H9 (cell line): ENCODE results near the gene PARD3. TPM values are rescaled to one million over a fixed set of nuclear protein-coding genes. Genes with fewer than 3 reads are reported as not detected.

Experiments used
- DNase-seq: peaks from one replicate; pipeline ENCODE4 v3.0.0-alpha.2; 2017
- H2AFZ ChIP-seq: one replicate; pipeline ENCODE4 v1.6.1; 2013; ENCODE audit warnings: mild to moderate bottlenecking, low read length, control low read depth, moderate library complexity
- H2AK5ac ChIP-seq: 2 replicates; pipeline ENCODE4 v1.6.1; 2013; ENCODE audit warnings: low read length, control low read depth, mixed read lengths; ENCODE audit not compliant: insufficient read length
- H2BK120ac ChIP-seq: one replicate; pipeline ENCODE4 v1.6.1; 2013; ENCODE audit warnings: low read depth, mild to moderate bottlenecking, low read length, control low read depth, inconsistent platforms; ENCODE audit not compliant: poor library complexity, severe bottlenecking
- H2BK12ac ChIP-seq: 2 replicates; pipeline ENCODE4 v1.6.1; 2013; ENCODE audit warnings: low read length, control low read depth, mixed read lengths, low read depth; ENCODE audit not compliant: insufficient read length
- H2BK15ac ChIP-seq: 2 replicates; pipeline ENCODE4 v1.6.1; 2013; ENCODE audit warnings: low read depth, low read length, control low read depth
- H2BK20ac ChIP-seq: one replicate; pipeline ENCODE4 v1.6.1; 2013; ENCODE audit warnings: low read depth, mild to moderate bottlenecking, low read length, control low read depth, inconsistent platforms; ENCODE audit not compliant: poor library complexity, severe bottlenecking
- H2BK5ac ChIP-seq: 2 replicates; pipeline ENCODE4 v1.6.1; 2013; ENCODE audit warnings: low read length, control low read depth, mixed read lengths; ENCODE audit not compliant: insufficient read length
- H3K14ac ChIP-seq: 2 replicates; pipeline ENCODE4 v1.6.1; 2013; ENCODE audit warnings: low read length, control low read depth; ENCODE audit not compliant: insufficient read depth
- H3K18ac ChIP-seq: 2 replicates; pipeline ENCODE4 v1.6.1; 2013; ENCODE audit warnings: low read depth, mild to moderate bottlenecking, mixed read lengths, low read length, control low read depth; ENCODE audit not compliant: insufficient read length
- H3K23ac ChIP-seq: 2 replicates; pipeline ENCODE4 v1.6.1; 2013; ENCODE audit warnings: low read length, control low read depth, mixed read lengths, low read depth; ENCODE audit not compliant: insufficient read length
- H3K23me2 ChIP-seq: 2 replicates; pipeline ENCODE4 v1.6.1; 2013; ENCODE audit warnings: low read depth, mild to moderate bottlenecking, mixed read lengths, low read length, control low read depth; ENCODE audit not compliant: insufficient read length, poor library complexity, severe bottlenecking
- H3K27ac ChIP-seq: 2 replicates; pipeline ENCODE4 v1.5.1; 2013; ENCODE audit warnings: low read length, control low read depth, mixed read lengths, low read depth; ENCODE audit not compliant: insufficient read length
- H3K27me3 ChIP-seq: 2 replicates; pipeline ENCODE4 v1.6.1; 2013; ENCODE audit warnings: low read length, control low read depth, inconsistent platforms; ENCODE audit not compliant: insufficient read depth
- H3K4ac ChIP-seq: 2 replicates; pipeline ENCODE4 v1.6.1; 2013; ENCODE audit warnings: low read depth, mild to moderate bottlenecking, control low read depth, inconsistent platforms, low read length, moderate library complexity
- H3K4me1 ChIP-seq: 2 replicates; pipeline ENCODE4 v1.6.1; 2013; ENCODE audit warnings: low read length, control low read depth, inconsistent platforms; ENCODE audit not compliant: insufficient read depth
- H3K4me2 ChIP-seq: 2 replicates; pipeline ENCODE4 v1.6.1; 2013; ENCODE audit warnings: low read length, control low read depth, mixed read lengths; ENCODE audit not compliant: insufficient read length, insufficient read depth
- H3K56ac ChIP-seq: 2 replicates; pipeline ENCODE4 v1.6.1; 2013; ENCODE audit warnings: low read depth, mild to moderate bottlenecking, mixed read lengths, low read length, control low read depth; ENCODE audit not compliant: insufficient read length
- H3K79me1 ChIP-seq: 2 replicates; pipeline ENCODE4 v1.6.1; 2013; ENCODE audit warnings: low read depth, mild to moderate bottlenecking, moderate library complexity, low read length, control low read depth, inconsistent platforms; ENCODE audit not compliant: insufficient read depth, poor library complexity, severe bottlenecking
- H3K79me2 ChIP-seq: 2 replicates; pipeline ENCODE4 v1.6.1; 2013; ENCODE audit warnings: low read length, control low read depth, inconsistent platforms; ENCODE audit not compliant: insufficient read depth
- H3K9ac ChIP-seq: 2 replicates; pipeline ENCODE4 v1.6.1; 2013; ENCODE audit warnings: low read length, control low read depth, mixed read lengths; ENCODE audit not compliant: insufficient read length; ENCODE audit errors: extremely low read depth
- H3K9me3 ChIP-seq: one replicate; pipeline ENCODE4 v1.6.1; 2013; ENCODE audit warnings: low read depth, low read length, inconsistent platforms; ENCODE audit not compliant: control insufficient read depth
- H3T11ph ChIP-seq: one replicate; pipeline ENCODE4 v1.6.1; 2013; ENCODE audit warnings: mild to moderate bottlenecking, low read length, control low read depth, inconsistent platforms
- H4K20me1 ChIP-seq: one replicate; pipeline ENCODE4 v1.6.1; 2013; ENCODE audit not compliant: control insufficient read depth, insufficient read length, insufficient read depth
- H4K5ac ChIP-seq: 2 replicates; pipeline ENCODE4 v1.6.1; 2013; ENCODE audit warnings: low read depth, mild to moderate bottlenecking, mixed read lengths, low read length, control low read depth; ENCODE audit not compliant: insufficient read length
- H4K8ac ChIP-seq: replicated peaks from 2 replicates; pipeline ENCODE4 v1.6.1; 2013; ENCODE audit warnings: low read length, control low read depth, mixed read lengths, low read depth; ENCODE audit not compliant: insufficient read length
- H4K91ac ChIP-seq: 2 replicates; pipeline ENCODE4 v1.6.1; 2013; ENCODE audit warnings: low read depth, mild to moderate bottlenecking, moderate library complexity, mixed read lengths, low read length, control low read depth; ENCODE audit not compliant: insufficient read length
- H3K27ac Mint-ChIP-seq, 3 experiments: 2 replicates in 2 of 3; 3 replicates in 1 of 3; pipeline ENCODE4 v1.8.0; 2020 to 2021; ENCODE audit warnings: mixed read lengths in 3 of 3, mild to moderate bottlenecking in 1 of 3, moderate library complexity in 1 of 3
- H3K27me3 Mint-ChIP-seq: 2 replicates; pipeline ENCODE4 v1.8.0; 2021; ENCODE audit warnings: low read depth, mild to moderate bottlenecking, moderate library complexity, mixed read lengths
- H3K36me3 Mint-ChIP-seq, 3 experiments: 2 replicates in 2 of 3; 3 replicates in 1 of 3; pipeline ENCODE4 v1.8.0; 2020 to 2021; ENCODE audit warnings: low read depth in 3 of 3, mixed read lengths in 3 of 3; ENCODE audit not compliant: insufficient read depth in 1 of 3
- H3K4me1 Mint-ChIP-seq, 2 experiments: 2 replicates each; pipeline ENCODE4 v1.8.0; 2020; ENCODE audit warnings: mixed read lengths in 2 of 2
- H3K4me3 Mint-ChIP-seq, 2 experiments: 2 replicates in 1 of 2; 3 replicates in 1 of 2; pipeline ENCODE4 v1.8.0; 2020 to 2021; ENCODE audit warnings: mild to moderate bottlenecking in 2 of 2, mixed read lengths in 2 of 2, moderate library complexity in 1 of 2
- H3K9me3 Mint-ChIP-seq, 2 experiments: 2 replicates in 1 of 2; 3 replicates in 1 of 2; pipeline ENCODE4 v1.8.0; 2020; ENCODE audit warnings: mild to moderate bottlenecking in 2 of 2, mixed read lengths in 2 of 2, moderate library complexity in 1 of 2
- WGBS: extraction: QIAGEN DNeasy Blood & Tissue Kit; methylation state at CpG from one replicate; pipeline ENCODE4 v1.1.7; 2013; ENCODE audit warnings: missing lambda C conversion rate, low lambda C conversion rate, mixed read lengths; ENCODE audit not compliant: insufficient read length; ENCODE audit errors: extremely low coverage; 5-methylcytosine and 5-hydroxymethylcytosine counted together
- total RNA-seq: library from RNA; stranded (reverse); gene quantifications from 2 replicates; pipeline ENCODE4 v1.2.1, GENCODE V29; 2021
- TF ChIP-seq, protein P1 (sequence below): fragments of 200-600 bp; sonication (generic); conservative IDR thresholded peaks from 3 replicates; pipeline ENCODE4 v1.8.0; 2021; ENCODE audit warnings: antibody characterized with exemption, mild to moderate bottlenecking

Gene PARD3
- total RNA-seq, 1 experiment from 2014 or later: 44.7 TPM

DNA sequence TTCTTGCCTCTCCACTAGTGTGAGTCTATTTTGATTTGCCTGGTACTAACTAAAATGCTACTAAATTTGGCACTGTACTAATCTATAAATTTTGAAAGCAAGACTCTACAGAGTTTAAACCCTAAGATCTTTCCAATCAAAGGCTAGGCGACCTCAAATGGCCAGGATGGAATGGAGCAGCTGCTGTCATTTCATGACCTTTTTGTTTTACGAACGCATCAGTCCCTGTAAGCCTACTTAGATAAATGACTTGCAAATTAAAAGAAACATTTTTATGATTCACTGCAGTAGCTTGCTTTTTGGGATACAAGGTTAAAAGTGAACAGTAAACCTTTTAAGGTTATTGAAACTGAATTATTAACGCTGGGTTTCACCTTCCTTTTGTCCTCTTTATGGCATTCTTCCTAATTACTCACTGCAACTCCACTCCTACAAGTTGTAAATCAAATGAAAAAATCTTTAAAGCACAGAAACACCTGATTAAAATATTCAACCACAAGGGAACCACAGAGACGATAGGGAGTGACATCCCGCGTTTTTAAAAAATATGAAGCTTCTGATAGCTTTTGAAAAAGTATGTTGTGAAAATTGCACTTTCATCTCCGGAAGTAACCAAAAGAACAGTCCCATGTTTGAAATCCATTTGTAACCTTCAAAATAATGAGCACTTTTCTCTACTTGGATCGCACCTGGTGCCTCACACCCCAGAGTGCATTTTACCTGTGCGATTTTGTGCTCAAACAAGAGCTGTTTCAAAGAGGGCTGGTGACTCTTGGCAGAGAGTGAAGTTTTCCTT, 595.1 kb downstream of the PARD3 start:
- H3K9me3 Mint-ChIP-seq: no peaks in the 10 kb centered on the region
- Histone ChIP-seq H3K79me1 (no peaks in the 10 kb centered on the region), H2AK5ac (no peak overlapping the region), H3K27me3 (no peaks in the 10 kb centered on the region), H3K23ac (no peak overlapping the region), H2BK20ac (no peak overlapping the region), H3T11ph (no peak overlapping the region), H3K4ac (no peak overlapping the region), H3K4me1 (no peaks in the 10 kb centered on the region), H3K9me3 (no peaks in the 10 kb centered on the region), H3K9ac (no peak overlapping the region), H4K91ac (no peak overlapping the region), H3K27ac (no peak overlapping the region), H4K5ac (no peak overlapping the region), H3K79me2 (no peaks in the 10 kb centered on the region), H3K14ac (no peak overlapping the region), H4K8ac (no peak overlapping the region), H3K18ac (no peak overlapping the region), H4K20me1 (no peaks in the 10 kb centered on the region), H2BK12ac (no peak overlapping the region), H3K56ac (no peak overlapping the region), H3K4me2 (no peak overlapping the region), H2AFZ (no peak overlapping the region), H2BK120ac (no peak overlapping the region), H2BK15ac (no peak overlapping the region), H3K23me2 (no peaks in the 10 kb centered on the region), H2BK5ac (no peak overlapping the region)
- H3K4me1 Mint-ChIP-seq: peaks cover 14 to 20% of the 10 kb centered on the region in 2 experiments
- DNase-seq: no peak
- no peaks in the 10 kb centered on the region for H3K27me3 Mint-ChIP-seq
- no peak overlapping the region for H3K4me3 Mint-ChIP-seq
- TF ChIP-seq, protein P1, sequence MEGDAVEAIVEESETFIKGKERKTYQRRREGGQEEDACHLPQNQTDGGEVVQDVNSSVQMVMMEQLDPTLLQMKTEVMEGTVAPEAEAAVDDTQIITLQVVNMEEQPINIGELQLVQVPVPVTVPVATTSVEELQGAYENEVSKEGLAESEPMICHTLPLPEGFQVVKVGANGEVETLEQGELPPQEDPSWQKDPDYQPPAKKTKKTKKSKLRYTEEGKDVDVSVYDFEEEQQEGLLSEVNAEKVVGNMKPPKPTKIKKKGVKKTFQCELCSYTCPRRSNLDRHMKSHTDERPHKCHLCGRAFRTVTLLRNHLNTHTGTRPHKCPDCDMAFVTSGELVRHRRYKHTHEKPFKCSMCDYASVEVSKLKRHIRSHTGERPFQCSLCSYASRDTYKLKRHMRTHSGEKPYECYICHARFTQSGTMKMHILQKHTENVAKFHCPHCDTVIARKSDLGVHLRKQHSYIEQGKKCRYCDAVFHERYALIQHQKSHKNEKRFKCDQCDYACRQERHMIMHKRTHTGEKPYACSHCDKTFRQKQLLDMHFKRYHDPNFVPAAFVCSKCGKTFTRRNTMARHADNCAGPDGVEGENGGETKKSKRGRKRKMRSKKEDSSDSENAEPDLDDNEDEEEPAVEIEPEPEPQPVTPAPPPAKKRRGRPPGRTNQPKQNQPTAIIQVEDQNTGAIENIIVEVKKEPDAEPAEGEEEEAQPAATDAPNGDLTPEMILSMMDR: no peak
- peak overlapping the region in 1 of 3 experiments; percentile 50; a peak in 2 of 7 replicates for H3K27ac Mint-ChIP-seq
- WGBS: no CpG with 5 or more reads among the region's 10 CpGs
- peaks cover 0 to 3% (median 0%) of the 10 kb centered on the region in 3 experiments; a peak in 2 of 7 replicates for H3K36me3 Mint-ChIP-seq
